Breast epithelium (tissue), 4 donors: ENCODE results near the gene PDE10A. TPM values are rescaled to one million over a fixed set of nuclear protein-coding genes. Genes with fewer than 3 reads are reported as not detected.

Experiments used
- DNase-seq, 2 donors: peaks; one replicate each; pipeline ENCODE4 v3.0.0-alpha.2; 2019; ENCODE audit warnings: low spot score in 2 of 2
- H3K27ac ChIP-seq, 2 donors: fragments of 200-600 bp; sonication (generic) in 1 of 2; one replicate each; pipeline ENCODE4 v1.5.1; 2016 to 2019; ENCODE audit warnings: mild to moderate bottlenecking in 1 of 2
- H3K27me3 ChIP-seq, 2 donors: fragments of 200-600 bp; sonication (generic) in 1 of 2; one replicate each; pipeline versions ENCODE4 v1.5.1 to v1.6.0; 2017 to 2019; ENCODE audit warnings: control low read depth in 1 of 2, mild to moderate bottlenecking in 1 of 2
- H3K36me3 ChIP-seq: fragments of 200-600 bp; one replicate; pipeline ENCODE4 v1.5.1; 2019
- H3K4me1 ChIP-seq, 2 donors: fragments of 200-600 bp; sonication (generic); one replicate each; pipeline ENCODE4 v1.5.1; 2016 to 2019; ENCODE audit warnings: control low read depth in 1 of 2
- H3K4me3 ChIP-seq, 3 donors: fragments of 200-600 bp; sonication (generic); 1 replicate in 2 of 3; 2 replicates in 1 of 3; pipeline ENCODE4 v1.5.1; 2016 to 2019; ENCODE audit warnings: mild to moderate bottlenecking in 3 of 3, moderate library complexity in 2 of 3
- H3K9me3 ChIP-seq, 2 donors: fragments of 200-600 bp; sonication (generic) in 1 of 2; one replicate each; pipeline ENCODE4 v1.5.1; 2016 to 2019; ENCODE audit warnings: control low read depth in 1 of 2
- POLR2A ChIP-seq: fragments of 450-650 bp; IDR thresholded peaks from one replicate; pipeline ENCODE4 v1.6.1; 2016; ENCODE audit warnings: antibody characterized with exemption, mild to moderate bottlenecking, moderate library complexity
- POLR2AphosphoS5 ChIP-seq, 3 donors: sonication (generic); formaldehyde crosslinking; IDR thresholded peaks; one replicate each; pipeline ENCODE4 v1.6.1; 2017; ENCODE audit warnings: antibody characterized with exemption in 3 of 3
- intact Hi-C: fragments of 100-400 bp; cut with DNase I; formaldehyde crosslinking; loops from one replicate; pipeline ENCODE4 v1.15.1; 2023; ENCODE audit warnings: low total_unique reads
- total RNA-seq, 3 donors: library from RNA; depleted of rRNA; stranded (reverse); fragments of >200 nt; gene quantifications; one replicate each; pipeline ENCODE4 v1.1.0, GENCODE V29; 2016
- TF ChIP-seq, protein P1 (sequence below), 3 donors: fragments of 450-650 bp; IDR thresholded peaks; one replicate each; pipeline ENCODE4 v1.5.1; 2016 to 2017; ENCODE audit warnings: antibody characterized with exemption in 3 of 3, mild to moderate bottlenecking in 3 of 3, moderate library complexity in 3 of 3

PDE10A gene
- total RNA-seq, 3 donors from 2014 or later, result 2.7 to 22.0 (median 12.6) TPM

DNA sequence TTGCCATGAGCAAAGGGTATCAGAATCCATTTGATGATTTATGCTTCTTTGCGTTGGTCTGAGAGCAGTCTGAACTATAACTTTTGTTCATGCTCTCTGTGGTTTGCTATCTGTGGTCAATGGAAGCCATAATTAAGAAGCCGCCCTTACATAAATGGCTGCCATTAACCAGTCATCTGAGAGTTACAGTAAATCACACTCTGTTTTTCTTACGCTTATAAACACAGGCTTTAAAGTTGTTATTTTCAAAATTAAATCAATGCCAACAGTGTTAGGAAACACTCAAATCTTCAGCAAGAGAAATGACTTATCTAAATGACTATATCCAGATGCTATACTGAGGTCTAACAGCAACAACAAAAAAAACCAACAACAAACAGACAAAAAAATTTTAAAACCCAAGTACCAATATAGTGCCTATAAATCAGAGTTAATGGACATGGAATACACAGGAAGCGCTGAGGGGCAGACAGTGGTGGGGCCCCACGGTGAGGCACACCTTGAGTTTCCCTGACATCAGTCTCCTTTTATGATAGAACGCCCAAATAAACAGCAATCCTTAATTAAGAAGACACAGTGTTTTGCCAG is 245.7 kb downstream of the PDE10A start:
- Histone ChIP-seq H3K27me3 (no peaks in the 10 kb centered on the region), H3K9me3 (no peaks in the 10 kb centered on the region)

DNA sequence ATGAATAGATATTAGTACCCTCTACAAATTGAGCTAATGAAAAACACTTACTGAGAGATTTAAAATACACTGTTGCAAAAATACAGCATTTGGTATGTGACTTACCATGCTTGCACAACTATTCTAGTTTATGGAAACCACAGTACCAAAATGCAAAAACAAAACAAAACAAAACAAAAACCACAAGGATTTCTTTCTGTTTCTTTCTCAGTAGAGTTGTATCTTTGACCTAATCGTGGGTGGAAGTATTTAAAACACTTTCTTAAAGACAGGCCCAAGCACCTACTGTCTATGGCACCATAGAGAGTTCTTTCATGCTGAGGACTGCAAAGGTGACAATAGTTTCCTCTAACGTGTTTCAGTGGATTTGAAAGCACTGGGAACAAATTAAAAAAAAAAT is 258.3 kb downstream of the PDE10A start:
- DNase-seq, result no peak
- intact Hi-C loops, result no loop called here
- Histone ChIP-seq H3K27ac (no peak overlapping the region), H3K9me3 (no peaks in the 10 kb centered on the region), H3K36me3 (no peaks in the 10 kb centered on the region), H3K4me3 (no peak overlapping the region), H3K27me3 (no peaks in the 10 kb centered on the region), H3K4me1 (no peaks in the 10 kb centered on the region)
- TF ChIP-seq POLR2A, result no peak
- TF ChIP-seq, protein P1, sequence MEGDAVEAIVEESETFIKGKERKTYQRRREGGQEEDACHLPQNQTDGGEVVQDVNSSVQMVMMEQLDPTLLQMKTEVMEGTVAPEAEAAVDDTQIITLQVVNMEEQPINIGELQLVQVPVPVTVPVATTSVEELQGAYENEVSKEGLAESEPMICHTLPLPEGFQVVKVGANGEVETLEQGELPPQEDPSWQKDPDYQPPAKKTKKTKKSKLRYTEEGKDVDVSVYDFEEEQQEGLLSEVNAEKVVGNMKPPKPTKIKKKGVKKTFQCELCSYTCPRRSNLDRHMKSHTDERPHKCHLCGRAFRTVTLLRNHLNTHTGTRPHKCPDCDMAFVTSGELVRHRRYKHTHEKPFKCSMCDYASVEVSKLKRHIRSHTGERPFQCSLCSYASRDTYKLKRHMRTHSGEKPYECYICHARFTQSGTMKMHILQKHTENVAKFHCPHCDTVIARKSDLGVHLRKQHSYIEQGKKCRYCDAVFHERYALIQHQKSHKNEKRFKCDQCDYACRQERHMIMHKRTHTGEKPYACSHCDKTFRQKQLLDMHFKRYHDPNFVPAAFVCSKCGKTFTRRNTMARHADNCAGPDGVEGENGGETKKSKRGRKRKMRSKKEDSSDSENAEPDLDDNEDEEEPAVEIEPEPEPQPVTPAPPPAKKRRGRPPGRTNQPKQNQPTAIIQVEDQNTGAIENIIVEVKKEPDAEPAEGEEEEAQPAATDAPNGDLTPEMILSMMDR (IDR thresholded peaks at IDR 0.05), result no peak
- TF ChIP-seq POLR2AphosphoS5 (IDR thresholded peaks at IDR 0.05), result no peak

More for the DNA sequence above, 245.7 kb downstream of the PDE10A start:
- H3K36me3 ChIP-seq, result no peaks in the 10 kb centered on the region
- DNase-seq, result no peak
- intact Hi-C loops, result no loop called here
- no peaks in the 10 kb centered on the region for H3K4me1 ChIP-seq
- TF ChIP-seq POLR2AphosphoS5 (IDR thresholded peaks at IDR 0.05) (no peak), POLR2A (no peak)
- TF ChIP-seq, protein P1 (IDR thresholded peaks at IDR 0.05), result no peak
- no peak overlapping the region for H3K4me3 ChIP-seq
- H3K27ac ChIP-seq, result no peak overlapping the region

DNA sequence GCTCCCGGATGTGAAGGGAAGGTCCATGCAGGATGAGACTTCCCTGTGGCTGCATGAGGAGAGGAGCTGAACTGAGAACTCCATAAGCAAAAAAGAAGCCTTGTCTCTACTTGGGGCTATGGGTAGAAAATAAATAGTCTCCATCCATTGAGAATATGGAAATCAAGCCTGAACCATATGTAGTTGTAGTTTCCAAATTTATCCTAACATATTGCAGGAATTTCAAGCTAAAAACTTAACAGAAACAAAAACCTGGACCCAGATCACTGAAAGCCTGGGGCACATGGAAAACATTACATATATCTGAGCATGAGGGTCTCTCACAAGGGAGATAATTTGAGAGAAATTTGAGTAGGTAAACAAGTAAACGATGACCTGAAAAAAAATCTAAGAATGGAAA is 258.7 kb downstream of the PDE10A start:
- Histone ChIP-seq H3K27ac (no peak overlapping the region), H3K4me3 (no peak overlapping the region), H3K27me3 (no peaks in the 10 kb centered on the region), H3K4me1 (no peaks in the 10 kb centered on the region), H3K36me3 (no peaks in the 10 kb centered on the region), H3K9me3 (no peaks in the 10 kb centered on the region)
- DNase-seq, result no peak
- intact Hi-C loops, result no loop called here
- TF ChIP-seq, protein P1 (IDR thresholded peaks at IDR 0.05), result no peak
- TF ChIP-seq POLR2A (no peak), POLR2AphosphoS5 (IDR thresholded peaks at IDR 0.05) (no peak)

DNA sequence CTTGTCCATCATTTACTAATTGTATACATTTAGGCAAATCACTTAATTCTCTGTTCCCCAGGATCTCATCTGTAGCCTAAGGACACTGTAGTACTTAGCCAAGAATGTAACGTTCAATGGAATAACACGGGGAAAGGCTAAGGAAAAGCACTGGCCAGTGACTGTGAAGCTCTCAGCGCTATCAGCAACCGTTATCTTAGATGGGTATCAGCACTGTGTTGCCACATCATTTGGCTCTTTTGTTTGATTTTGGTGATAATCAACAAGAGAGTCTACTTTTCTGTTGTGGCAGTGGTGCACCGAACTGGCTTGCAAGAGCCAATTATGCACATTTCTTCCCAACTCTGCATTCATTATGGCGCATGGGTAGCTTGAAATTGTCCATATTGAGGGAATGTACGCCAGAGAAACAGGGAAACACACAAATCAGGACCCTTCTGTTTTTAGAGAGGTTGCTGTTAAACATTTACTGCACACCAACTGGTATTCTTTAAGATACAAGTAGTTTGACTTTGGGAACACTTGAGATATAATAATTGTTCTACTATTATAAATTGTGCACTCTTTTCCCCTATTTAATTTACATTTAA is 259.9 kb downstream of the PDE10A start:
- H3K27me3 ChIP-seq, result no peaks in the 10 kb centered on the region
- H3K9me3 ChIP-seq, result no peaks in the 10 kb centered on the region
- no peak for DNase-seq
- H3K4me1 ChIP-seq, result no peaks in the 10 kb centered on the region
- no peak overlapping the region for H3K27ac ChIP-seq
- intact Hi-C loops, result no loop called here
- no peak for TF ChIP-seq POLR2AphosphoS5 (IDR thresholded peaks at IDR 0.05)
- TF ChIP-seq POLR2A, result no peak
- TF ChIP-seq, protein P1 (IDR thresholded peaks at IDR 0.05), result no peak
- H3K4me3 ChIP-seq, result no peak overlapping the region
- no peaks in the 10 kb centered on the region for H3K36me3 ChIP-seq

DNA sequence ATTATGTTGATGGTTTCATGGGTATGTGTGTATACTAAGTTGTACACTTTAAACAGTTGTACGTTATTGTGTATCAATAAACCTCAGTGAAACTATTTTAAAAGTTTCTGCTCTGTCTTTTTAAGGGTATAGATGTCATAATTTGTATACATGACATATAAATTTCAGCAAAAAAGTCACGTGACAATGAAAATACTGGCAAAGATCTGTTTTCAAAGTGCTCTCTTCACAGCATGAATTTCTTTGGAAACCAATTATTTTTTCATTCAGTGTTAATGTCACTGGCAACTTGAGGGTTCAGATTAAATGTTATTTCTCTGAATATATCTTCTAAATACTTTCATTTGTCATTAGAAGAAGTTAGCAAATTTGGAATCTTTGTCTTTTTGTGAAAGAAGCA is 261.9 kb downstream of the PDE10A start:
- intact Hi-C loops, result no loop called here
- DNase-seq, result no peak
- Histone ChIP-seq H3K4me1 (no peaks in the 10 kb centered on the region), H3K36me3 (no peaks in the 10 kb centered on the region), H3K4me3 (no peak overlapping the region), H3K9me3 (no peaks in the 10 kb centered on the region), H3K27ac (no peak overlapping the region), H3K27me3 (no peaks in the 10 kb centered on the region)
- TF ChIP-seq, protein P1 (IDR thresholded peaks at IDR 0.05), result no peak
